H1 (cell line): ENCODE measurements around the gene IGF2BP3. TPM values are rescaled to one million over a fixed set of nuclear protein-coding genes. Genes with fewer than 3 reads are reported as not detected.

Source experiments
- ATF2 ChIP-seq: IDR thresholded peaks from 2 replicates; pipeline ENCODE4 v1.6.1; 2012; ENCODE audit warnings: low read length, inconsistent platforms
- CHD7 ChIP-seq: fragments of 300-600 bp; sonication (generic); IDR thresholded peaks from 2 replicates; pipeline ENCODE4 v1.7.1; 2012; ENCODE audit warnings: low read length, moderate library complexity, mild to moderate bottlenecking, inconsistent platforms; ENCODE audit not compliant: insufficient replicate concordance
- GABPA ChIP-seq: IDR thresholded peaks from 2 replicates; pipeline ENCODE4 v1.6.1; 2011; ENCODE audit warnings: mild to moderate bottlenecking, low read length, moderate library complexity, borderline replicate concordance; ENCODE audit not compliant: insufficient read depth
- SRF ChIP-seq: IDR thresholded peaks from 2 replicates; pipeline ENCODE4 v1.6.1; 2011; ENCODE audit warnings: mild to moderate bottlenecking, low read depth, low read length, moderate library complexity
- polyA plus RNA-seq, 7 experiments: library from polyadenylated mRNA; depleted of rRNA in 3 of 7; stranded (reverse) in 5 of 7; unstranded in 2 of 7; fragments of >200 nt in 5 of 7; fragments of 200-250 nt in 2 of 7; gene quantifications; 1 replicate in 5 of 7; 2 replicates in 1 of 7; 4 replicates in 1 of 7; pipeline versions ENCODE4 v1.2.1 to v1.2.3, GENCODE V29; 2011 to 2013; ENCODE audit warnings: missing spikeins in 2 of 7, mixed read lengths in 2 of 7
- total RNA-seq: library from RNA; stranded (reverse); fragmentation: NEBNext Ultra II Directional; extraction: Animal tissue kit (Norgen Biotek cat#: 25700); gene quantifications from 2 replicates; pipeline ENCODE4 v1.2.1, GENCODE V29; 2021

The IGF2BP3 gene
- total and polyA plus RNA-seq, 2 of the 8 experiments (the other 6 are each of a cell fraction or from before 2014, with no cell fraction given): 66.3 to 193 TPM

DNA sequence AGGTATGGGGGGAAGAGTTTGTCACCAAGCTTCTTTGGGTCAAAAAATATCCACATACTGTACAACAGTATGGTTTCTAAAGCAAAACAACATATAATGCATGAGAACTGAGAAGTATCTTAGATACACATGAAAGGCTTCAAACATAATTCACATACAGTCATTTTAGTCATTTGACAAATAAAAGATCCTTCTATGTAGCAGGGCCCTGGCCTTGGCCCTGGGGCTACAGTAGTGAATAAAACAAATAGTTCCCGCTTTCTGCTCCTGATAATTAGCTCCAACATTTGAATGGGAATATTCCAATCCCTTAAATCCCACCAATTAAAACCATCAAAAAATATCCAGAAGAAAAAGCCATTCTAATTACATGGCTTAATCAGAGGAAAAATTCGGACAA lies 119.8 kb downstream of the IGF2BP3 start (continued):
- no peak for TF ChIP-seq CHD7
- no peak for TF ChIP-seq GABPA
- no peak for TF ChIP-seq ATF2
- TF ChIP-seq SRF: no peak
